Measurements from ENCODE around the gene CUL4A. TPM values are rescaled to one million over a fixed set of nuclear protein-coding genes. Genes with fewer than 3 reads are reported as not detected.

CUL4A gene
- total and polyA plus RNA-seq, 2 donors (not counting 3 experiments of a cell fraction or from before 2014, with no cell fraction given), result 37.9 to 80.0 TPM

GRCh38 chr13:113229791-113230190 lies 20.4 kb downstream of the CUL4A start:
- FAIRE-seq (no peak), DNase-seq (ENCODE audit: low read depth, low spot score) (no peak)
- no peak overlapping the region for H3K4me2 ChIP-seq (ENCODE audit: insufficient read depth, low read length)
- H3K36me3 ChIP-seq (ENCODE audit: control insufficient read depth in 2 of 2, extremely low read depth in 1 of 2, insufficient read depth in 2 of 2, low read length in 2 of 2), result peaks cover 10 to 33% of the 10 kb centered on the region in 2 experiments
- no peaks in the 10 kb centered on the region for H4K20me1 ChIP-seq (replicated peaks; ENCODE audit: control insufficient read depth, extremely low read depth, insufficient read depth, low read length)
- H3K27me3 ChIP-seq (ENCODE audit: control insufficient read depth in 2 of 2, insufficient read depth in 2 of 2, low read length in 2 of 2), result no peaks in the 10 kb centered on the region
- no peak overlapping the region for H3K27ac ChIP-seq (ENCODE audit: insufficient read depth, low read depth, low read length)
- TF ChIP-seq POLR2AphosphoS5 (IDR thresholded peaks at IDR 0.05; ENCODE audit: insufficient read depth, low read depth, low read length) (no peak), POLR2A (IDR thresholded peaks at IDR 0.05; ENCODE audit: low read depth, low read length) (no peak), JUN (IDR thresholded peaks at IDR 0.05; ENCODE audit: borderline replicate concordance, insufficient read depth, insufficient read length, low read depth) (no peak), MAX (IDR thresholded peaks at IDR 0.05; ENCODE audit: insufficient read depth, insufficient read length) (no peak), EZH2 (IDR thresholded peaks at IDR 0.05; ENCODE audit: borderline replicate concordance, low read depth, low read length, severe bottlenecking) (no peak), CTCF (IDR thresholded peaks at IDR 0.05; ENCODE audit: extremely low read depth in 1 of 2, insufficient read depth in 1 of 2, low read depth in 1 of 2, low read length in 2 of 2) (no peak), FOS (IDR thresholded peaks at IDR 0.05; ENCODE audit: borderline replicate concordance, insufficient read depth, low read length) (no peak), MYC (IDR thresholded peaks at IDR 0.05; ENCODE audit: low read depth, low read length) (no peak), GATA2 (IDR thresholded peaks at IDR 0.05; ENCODE audit: insufficient read depth, insufficient read length, low read depth, low read length) (no peak)
- BruUV-seq (replicated peaks), result no TSS peak
- dilution Hi-C loops (cut with MboI; ENCODE audit: extremely low pct_ligation_motif_present, low sequenced_read_pairs) (no loop called here), intact Hi-C loops (cut with micrococcal nuclease) (no loop called here)
- no peak overlapping the region for H2AFZ ChIP-seq (ENCODE audit: low read depth, low read length)
- H3K9ac ChIP-seq (replicated peaks; ENCODE audit: extremely low read depth, insufficient read depth, low read length), result no peak overlapping the region
- peaks cover 2% of the 10 kb centered on the region for H3K79me2 ChIP-seq (ENCODE audit: control insufficient read depth, insufficient read depth, low read length)
- H3K9me3 ChIP-seq (replicated peaks; ENCODE audit: control insufficient read depth, insufficient read depth, low read length), result no peaks in the 10 kb centered on the region
- no peaks in the 10 kb centered on the region for H3K4me1 ChIP-seq (ENCODE audit: control insufficient read depth, extremely low read depth, insufficient read depth, low read length)
- POLR2A ChIA-PET, result no interaction called here
- no peak overlapping the region for H3K4me3 ChIP-seq (replicated peaks in 1 of 3; ENCODE audit: insufficient read depth in 1 of 3, low read depth in 1 of 3, low read length in 3 of 3)
- CTCF ChIA-PET, result no interaction called here
- H3K9me1 ChIP-seq (replicated peaks; ENCODE audit: control insufficient read depth, extremely low read depth, insufficient read depth, low read length), result no peaks in the 10 kb centered on the region

Measured in endothelial cell of umbilical vein (primary cell).